Measurements from ENCODE around the gene MAFG. TPM values are rescaled to one million over a fixed set of nuclear protein-coding genes. Genes with fewer than 3 reads are reported as not detected.
A peak's percentile ranks its signal among the peaks of the same experiment; 100 is the strongest.

Gene MAFG
- total and polyA plus RNA-seq, 9 of the 15 experiments (the other 6 are each of a cell fraction or from before 2014, with no cell fraction given): 1.1 to 58.1 (median 24.9) TPM

DNA sequence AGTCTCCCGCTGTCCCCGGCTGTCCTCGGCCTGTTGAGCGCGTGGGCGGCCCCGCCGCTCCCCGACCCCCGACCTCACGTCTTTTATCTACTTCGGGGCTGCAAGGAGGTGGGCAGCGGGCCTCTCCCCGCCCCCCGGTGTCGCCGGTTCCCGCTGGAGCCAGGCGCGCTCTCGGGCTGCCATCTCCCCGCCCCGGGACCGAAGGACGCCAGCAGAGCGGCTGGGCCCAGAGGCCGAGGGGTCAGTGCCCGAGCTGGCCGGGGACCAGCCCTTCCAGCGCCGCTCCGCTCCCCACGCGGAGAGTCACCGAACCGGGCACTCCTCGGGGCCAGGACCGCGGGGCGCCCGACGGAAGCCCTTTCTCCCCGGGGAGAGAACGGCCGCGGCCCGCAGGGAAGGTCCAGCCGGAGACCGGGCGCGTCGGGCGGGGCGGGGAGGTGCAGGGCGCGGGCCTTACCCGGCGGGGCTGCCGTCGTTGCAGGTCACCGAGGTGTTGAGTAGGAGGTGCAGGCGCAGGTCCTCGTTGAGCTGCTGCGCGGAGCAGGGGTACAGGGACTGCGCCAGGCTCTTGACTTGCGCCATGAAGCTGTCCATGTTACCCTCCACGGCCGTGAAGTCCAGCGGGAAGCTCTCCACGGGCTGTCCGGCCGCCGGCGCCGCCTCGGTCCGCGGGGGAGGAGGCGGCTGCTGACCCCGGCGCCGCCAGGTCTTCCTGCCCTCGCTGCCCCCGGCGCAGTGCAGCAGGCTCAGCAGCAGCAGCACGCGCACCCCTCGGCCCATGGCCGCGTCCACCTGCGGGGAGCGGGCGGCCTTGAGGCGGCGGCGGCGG is 32.8 kb upstream of the MAFG start (continued):
- TF ChIP-seq SP2 (IDR thresholded peaks at IDR 0.05; ENCODE audit: extremely low read depth, low read depth, low read length, poor library complexity, severe bottlenecking) (no peak), EGR1 (conservative IDR thresholded peaks at IDR 0.05) (peak; percentile 63), NFIC (IDR thresholded peaks at IDR 0.05) (peak; percentile 70), GABPB1 (CRISPR knock-in tag; IDR thresholded peaks at IDR 0.05) (0 out of 2 replicates have a peak, but pooled peaks have one; percentile 24), KDM5B (IDR thresholded peaks at IDR 0.05; ENCODE audit: insufficient replicate concordance, low read depth, low read length) (peak; percentile 20), ZFX (CRISPR knock-in tag; IDR thresholded peaks at IDR 0.05) (0 out of 2 replicates have a peak, but pooled peaks have one; percentile 6)
- TF ChIP-seq, protein P1, sequence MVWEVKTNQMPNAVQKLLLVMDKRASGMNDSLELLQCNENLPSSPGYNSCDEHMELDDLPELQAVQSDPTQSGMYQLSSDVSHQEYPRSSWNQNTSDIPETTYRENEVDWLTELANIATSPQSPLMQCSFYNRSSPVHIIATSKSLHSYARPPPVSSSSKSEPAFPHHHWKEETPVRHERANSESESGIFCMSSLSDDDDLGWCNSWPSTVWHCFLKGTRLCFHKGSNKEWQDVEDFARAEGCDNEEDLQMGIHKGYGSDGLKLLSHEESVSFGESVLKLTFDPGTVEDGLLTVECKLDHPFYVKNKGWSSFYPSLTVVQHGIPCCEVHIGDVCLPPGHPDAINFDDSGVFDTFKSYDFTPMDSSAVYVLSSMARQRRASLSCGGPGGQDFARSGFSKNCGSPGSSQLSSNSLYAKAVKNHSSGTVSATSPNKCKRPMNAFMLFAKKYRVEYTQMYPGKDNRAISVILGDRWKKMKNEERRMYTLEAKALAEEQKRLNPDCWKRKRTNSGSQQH (CRISPR knock-in tag; IDR thresholded peaks at IDR 0.05): no peak
- TF ChIP-seq, protein P2, sequence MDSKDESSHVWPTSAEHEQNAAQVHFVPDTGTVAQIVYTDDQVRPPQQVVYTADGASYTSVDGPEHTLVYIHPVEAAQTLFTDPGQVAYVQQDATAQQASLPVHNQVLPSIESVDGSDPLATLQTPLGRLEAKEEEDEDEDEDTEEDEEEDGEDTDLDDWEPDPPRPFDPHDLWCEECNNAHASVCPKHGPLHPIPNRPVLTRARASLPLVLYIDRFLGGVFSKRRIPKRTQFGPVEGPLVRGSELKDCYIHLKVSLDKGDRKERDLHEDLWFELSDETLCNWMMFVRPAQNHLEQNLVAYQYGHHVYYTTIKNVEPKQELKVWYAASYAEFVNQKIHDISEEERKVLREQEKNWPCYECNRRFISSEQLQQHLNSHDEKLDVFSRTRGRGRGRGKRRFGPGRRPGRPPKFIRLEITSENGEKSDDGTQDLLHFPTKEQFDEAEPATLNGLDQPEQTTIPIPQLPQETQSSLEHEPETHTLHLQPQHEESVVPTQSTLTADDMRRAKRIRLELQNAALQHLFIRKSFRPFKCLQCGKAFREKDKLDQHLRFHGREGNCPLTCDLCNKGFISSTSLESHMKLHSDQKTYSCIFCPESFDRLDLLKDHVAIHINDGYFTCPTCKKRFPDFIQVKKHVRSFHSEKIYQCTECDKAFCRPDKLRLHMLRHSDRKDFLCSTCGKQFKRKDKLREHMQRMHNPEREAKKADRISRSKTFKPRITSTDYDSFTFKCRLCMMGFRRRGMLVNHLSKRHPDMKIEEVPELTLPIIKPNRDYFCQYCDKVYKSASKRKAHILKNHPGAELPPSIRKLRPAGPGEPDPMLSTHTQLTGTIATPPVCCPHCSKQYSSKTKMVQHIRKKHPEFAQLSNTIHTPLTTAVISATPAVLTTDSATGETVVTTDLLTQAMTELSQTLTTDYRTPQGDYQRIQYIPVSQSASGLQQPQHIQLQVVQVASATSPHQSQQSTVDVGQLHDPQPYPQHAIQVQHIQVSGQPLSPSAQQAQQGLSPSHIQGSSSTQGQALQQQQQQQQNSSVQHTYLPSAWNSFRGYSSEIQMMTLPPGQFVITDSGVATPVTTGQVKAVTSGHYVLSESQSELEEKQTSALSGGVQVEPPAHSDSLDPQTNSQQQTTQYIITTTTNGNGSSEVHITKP (IDR thresholded peaks at IDR 0.05; ENCODE audit: partially characterized antibody): peak; percentile 14
- TF ChIP-seq, protein P3, sequence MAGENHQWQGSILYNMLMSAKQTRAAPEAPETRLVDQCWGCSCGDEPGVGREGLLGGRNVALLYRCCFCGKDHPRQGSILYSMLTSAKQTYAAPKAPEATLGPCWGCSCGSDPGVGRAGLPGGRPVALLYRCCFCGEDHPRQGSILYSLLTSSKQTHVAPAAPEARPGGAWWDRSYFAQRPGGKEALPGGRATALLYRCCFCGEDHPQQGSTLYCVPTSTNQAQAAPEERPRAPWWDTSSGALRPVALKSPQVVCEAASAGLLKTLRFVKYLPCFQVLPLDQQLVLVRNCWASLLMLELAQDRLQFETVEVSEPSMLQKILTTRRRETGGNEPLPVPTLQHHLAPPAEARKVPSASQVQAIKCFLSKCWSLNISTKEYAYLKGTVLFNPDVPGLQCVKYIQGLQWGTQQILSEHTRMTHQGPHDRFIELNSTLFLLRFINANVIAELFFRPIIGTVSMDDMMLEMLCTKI (IDR thresholded peaks at IDR 0.05; ENCODE audit: partially characterized antibody): no peak
- TF ChIP-seq, protein P4, sequence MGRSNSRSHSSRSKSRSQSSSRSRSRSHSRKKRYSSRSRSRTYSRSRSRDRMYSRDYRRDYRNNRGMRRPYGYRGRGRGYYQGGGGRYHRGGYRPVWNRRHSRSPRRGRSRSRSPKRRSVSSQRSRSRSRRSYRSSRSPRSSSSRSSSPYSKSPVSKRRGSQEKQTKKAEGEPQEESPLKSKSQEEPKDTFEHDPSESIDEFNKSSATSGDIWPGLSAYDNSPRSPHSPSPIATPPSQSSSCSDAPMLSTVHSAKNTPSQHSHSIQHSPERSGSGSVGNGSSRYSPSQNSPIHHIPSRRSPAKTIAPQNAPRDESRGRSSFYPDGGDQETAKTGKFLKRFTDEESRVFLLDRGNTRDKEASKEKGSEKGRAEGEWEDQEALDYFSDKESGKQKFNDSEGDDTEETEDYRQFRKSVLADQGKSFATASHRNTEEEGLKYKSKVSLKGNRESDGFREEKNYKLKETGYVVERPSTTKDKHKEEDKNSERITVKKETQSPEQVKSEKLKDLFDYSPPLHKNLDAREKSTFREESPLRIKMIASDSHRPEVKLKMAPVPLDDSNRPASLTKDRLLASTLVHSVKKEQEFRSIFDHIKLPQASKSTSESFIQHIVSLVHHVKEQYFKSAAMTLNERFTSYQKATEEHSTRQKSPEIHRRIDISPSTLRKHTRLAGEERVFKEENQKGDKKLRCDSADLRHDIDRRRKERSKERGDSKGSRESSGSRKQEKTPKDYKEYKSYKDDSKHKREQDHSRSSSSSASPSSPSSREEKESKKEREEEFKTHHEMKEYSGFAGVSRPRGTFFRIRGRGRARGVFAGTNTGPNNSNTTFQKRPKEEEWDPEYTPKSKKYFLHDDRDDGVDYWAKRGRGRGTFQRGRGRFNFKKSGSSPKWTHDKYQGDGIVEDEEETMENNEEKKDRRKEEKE (IDR thresholded peaks at IDR 0.05; ENCODE audit: borderline replicate concordance in 1 of 2, control insufficient read depth in 1 of 2, low read depth in 2 of 2, low read length in 1 of 2): no peak
- TF ChIP-seq, protein P5, sequence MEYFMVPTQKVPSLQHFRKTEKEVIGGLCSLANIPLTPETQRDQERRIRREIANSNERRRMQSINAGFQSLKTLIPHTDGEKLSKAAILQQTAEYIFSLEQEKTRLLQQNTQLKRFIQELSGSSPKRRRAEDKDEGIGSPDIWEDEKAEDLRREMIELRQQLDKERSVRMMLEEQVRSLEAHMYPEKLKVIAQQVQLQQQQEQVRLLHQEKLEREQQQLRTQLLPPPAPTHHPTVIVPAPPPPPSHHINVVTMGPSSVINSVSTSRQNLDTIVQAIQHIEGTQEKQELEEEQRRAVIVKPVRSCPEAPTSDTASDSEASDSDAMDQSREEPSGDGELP (CRISPR knock-in tag; IDR thresholded peaks at IDR 0.05; ENCODE audit: borderline replicate concordance): peak; percentile 18; the same call in 1 of the 2 replicates
- TF ChIP-seq, protein P6, sequence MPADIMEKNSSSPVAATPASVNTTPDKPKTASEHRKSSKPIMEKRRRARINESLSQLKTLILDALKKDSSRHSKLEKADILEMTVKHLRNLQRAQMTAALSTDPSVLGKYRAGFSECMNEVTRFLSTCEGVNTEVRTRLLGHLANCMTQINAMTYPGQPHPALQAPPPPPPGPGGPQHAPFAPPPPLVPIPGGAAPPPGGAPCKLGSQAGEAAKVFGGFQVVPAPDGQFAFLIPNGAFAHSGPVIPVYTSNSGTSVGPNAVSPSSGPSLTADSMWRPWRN (IDR thresholded peaks at IDR 0.05; ENCODE audit: low read depth): no peak
